DND-41 (cell line): Measurements from ENCODE around the gene GIPC2.

Experiments used
- ATAC-seq: fragments of 200-7000 bp; cut with Tn5 transposase; 3 replicates; pipeline ENCODE4 v1.9.1; 2021; ENCODE audit warnings: low read depth; ENCODE audit not compliant: insufficient read depth
- DNase-seq: peaks from one replicate; pipeline ENCODE4 v3.0.0-alpha.2; 2020
- H2AFZ ChIP-seq: 2 replicates; pipeline ENCODE4 v1.6.0; 2012; ENCODE audit warnings: low read depth, low read length
- H3K27ac ChIP-seq: 2 replicates; pipeline ENCODE4 v1.5.1; 2012; ENCODE audit warnings: low read length, inconsistent platforms
- H3K27me3 ChIP-seq: fragments of 200-600 bp; sonication (generic); 2 replicates; pipeline ENCODE4 v1.6.0; 2012; ENCODE audit warnings: low read length, mild to moderate bottlenecking, inconsistent platforms; ENCODE audit not compliant: insufficient read depth, poor library complexity
- H3K36me3 ChIP-seq: 2 replicates; pipeline ENCODE4 v1.5.1; 2012; ENCODE audit warnings: low read length, inconsistent platforms; ENCODE audit not compliant: insufficient read depth
- H3K4me1 ChIP-seq: 2 replicates; pipeline ENCODE4 v1.5.1; 2012; ENCODE audit warnings: mild to moderate bottlenecking, low read length; ENCODE audit not compliant: insufficient read depth
- H3K4me2 ChIP-seq: 2 replicates; pipeline ENCODE4 v1.6.0; 2012; ENCODE audit warnings: mild to moderate bottlenecking, moderate library complexity, low read length, inconsistent platforms; ENCODE audit not compliant: insufficient read depth
- H3K4me3 ChIP-seq, 2 experiments: fragments of 200-600 bp in 1 of 2; shearing (Covaris generic) in 1 of 2; 2 replicates each; pipeline ENCODE4 v1.5.1; 2012 to 2016; ENCODE audit warnings: inconsistent platforms in 2 of 2, low read length in 2 of 2, mild to moderate bottlenecking in 2 of 2, low read depth in 1 of 2, moderate library complexity in 1 of 2
- H3K79me2 ChIP-seq: 2 replicates; pipeline ENCODE4 v1.6.0; 2012; ENCODE audit warnings: low read length, inconsistent platforms; ENCODE audit not compliant: insufficient read depth
- H3K9ac ChIP-seq: 2 replicates; pipeline ENCODE4 v1.6.0; 2012; ENCODE audit warnings: low read depth, mild to moderate bottlenecking, inconsistent platforms, low read length, moderate library complexity
- H3K9me3 ChIP-seq: 2 replicates; pipeline ENCODE4 v1.5.1; 2012; ENCODE audit warnings: low read length, moderate library complexity, mild to moderate bottlenecking, inconsistent platforms; ENCODE audit not compliant: insufficient read depth, severe bottlenecking
- H4K20me1 ChIP-seq: 2 replicates; pipeline ENCODE4 v1.6.0; 2012; ENCODE audit warnings: low read length; ENCODE audit not compliant: insufficient read depth
- CTCF ChIP-seq: IDR thresholded peaks from 2 replicates; pipeline ENCODE4 v1.5.1; 2012; ENCODE audit warnings: borderline replicate concordance, low read length, moderate library complexity, mild to moderate bottlenecking; ENCODE audit not compliant: poor library complexity, severe bottlenecking; ENCODE audit errors: extremely low read depth
- EZH2 ChIP-seq: IDR thresholded peaks from 3 replicates; pipeline ENCODE4 v1.6.1; 2012; ENCODE audit warnings: borderline replicate concordance, low read depth, mild to moderate bottlenecking, moderate library complexity, low read length, inconsistent platforms; ENCODE audit not compliant: severe bottlenecking

Gene GIPC2

DNA sequence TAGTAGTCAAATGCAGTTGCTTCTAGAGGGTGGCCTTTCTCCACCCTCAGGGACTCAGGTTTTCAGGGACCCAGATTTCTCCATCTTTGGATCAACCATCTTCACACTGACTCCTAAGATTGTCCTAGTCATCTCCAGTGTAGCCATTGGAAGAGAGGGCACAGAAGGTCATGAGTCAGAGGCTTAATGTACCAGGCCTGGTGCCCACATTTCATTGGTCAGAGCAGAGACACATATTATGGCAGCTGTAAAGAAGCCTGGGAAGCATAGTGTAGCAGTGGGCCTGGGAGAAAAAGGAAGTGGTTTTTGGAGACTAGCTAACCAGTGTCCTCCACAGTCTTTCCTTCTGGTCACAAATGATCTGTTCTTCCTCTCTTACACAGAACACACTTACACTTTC, 122.5 kb downstream of the GIPC2 start:
- DNase-seq = no peak
- Histone ChIP-seq H3K4me2 (no peak overlapping the region), H3K27ac (no peak overlapping the region)

DNA sequence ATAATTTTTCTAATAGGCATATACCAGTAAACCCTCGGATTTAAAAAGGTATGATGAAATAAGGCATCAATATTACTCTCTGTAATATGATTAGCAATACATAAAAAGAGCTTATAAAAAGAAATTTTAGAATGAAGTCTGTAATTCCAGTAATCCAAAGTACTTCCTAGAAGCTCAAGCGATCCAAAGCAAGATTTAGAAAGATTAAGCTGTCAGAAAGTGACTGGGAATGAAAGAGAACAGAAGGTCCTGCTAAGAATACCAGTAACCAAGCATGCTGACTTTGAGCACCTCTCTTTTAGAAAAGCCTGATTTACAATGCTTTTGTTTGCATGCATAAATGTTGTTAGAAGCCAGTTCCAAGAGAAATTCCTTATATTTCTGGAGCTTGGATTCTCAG, 125.1 kb downstream of the GIPC2 start:
- Histone ChIP-seq H3K9me3 (no peaks in the 10 kb centered on the region), H3K27me3 (no peaks in the 10 kb centered on the region), H3K4me1 (no peaks in the 10 kb centered on the region), H3K9ac (no peak overlapping the region), H3K4me2 (no peak overlapping the region), H3K27ac (no peak overlapping the region), H3K4me3 (no peak overlapping the region), H4K20me1 (no peaks in the 10 kb centered on the region), H2AFZ (no peak overlapping the region), H3K79me2 (no peaks in the 10 kb centered on the region), H3K36me3 (no peaks in the 10 kb centered on the region)
- DNase-seq = no peak
- TF ChIP-seq EZH2 (no peak), CTCF (no peak)
- ATAC-seq = no peak

More for the DNA sequence above, 122.5 kb downstream of the GIPC2 start:
- Histone ChIP-seq H2AFZ (no peak overlapping the region), H3K4me3 (no peak overlapping the region), H3K4me1 (no peaks in the 10 kb centered on the region), H3K27me3 (no peaks in the 10 kb centered on the region), H4K20me1 (no peaks in the 10 kb centered on the region), H3K9me3 (no peaks in the 10 kb centered on the region), H3K9ac (no peak overlapping the region), H3K36me3 (no peaks in the 10 kb centered on the region), H3K79me2 (no peaks in the 10 kb centered on the region)
- no peak for TF ChIP-seq CTCF
- no peak for TF ChIP-seq EZH2
- no peak for ATAC-seq

DNA sequence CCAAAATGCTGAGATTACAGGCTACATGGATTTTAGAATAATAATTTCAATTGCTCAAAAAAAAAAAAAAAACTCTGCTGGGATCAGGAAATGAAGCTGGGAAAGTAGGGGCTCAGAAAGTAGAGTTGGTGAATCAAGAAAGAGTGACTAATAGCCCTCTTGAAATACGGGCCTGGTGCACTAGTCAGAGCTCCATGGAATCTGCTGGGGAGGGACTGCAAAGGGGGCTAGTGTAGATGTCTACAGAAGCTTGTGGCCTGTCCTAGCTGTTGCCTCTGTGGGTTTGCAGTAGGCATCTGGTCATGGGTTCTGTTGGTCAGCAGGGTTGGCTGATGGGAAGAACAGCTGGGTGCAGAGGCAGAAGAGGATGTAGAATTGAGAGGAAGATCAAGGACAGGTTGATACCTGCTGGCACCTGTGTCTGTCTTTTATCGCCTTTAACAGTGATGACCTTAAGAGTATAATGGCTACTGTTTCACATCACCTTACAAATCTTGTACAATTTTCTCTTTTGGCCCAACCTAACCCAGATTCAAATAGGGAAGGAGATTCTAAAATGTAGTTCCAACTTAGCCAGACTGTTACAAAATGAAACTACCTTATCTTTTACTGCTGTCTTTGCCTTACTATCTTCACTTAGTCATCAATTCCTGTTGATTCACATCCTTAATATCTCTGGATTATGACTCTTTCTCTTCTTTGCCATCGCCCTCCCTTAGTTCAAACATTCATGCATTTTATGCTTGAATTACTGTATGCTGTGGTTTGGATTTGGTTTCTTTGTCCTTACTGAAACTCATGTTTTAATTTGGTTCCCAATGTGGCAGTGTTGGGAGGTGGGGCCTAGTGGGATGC, 126.2 kb downstream of the GIPC2 start:
- Histone ChIP-seq H3K9ac (no peak overlapping the region), H3K4me1 (no peaks in the 10 kb centered on the region), H3K4me3 (no peak overlapping the region), H3K27ac (no peak overlapping the region), H3K79me2 (no peaks in the 10 kb centered on the region), H3K9me3 (no peaks in the 10 kb centered on the region), H3K27me3 (no peaks in the 10 kb centered on the region), H3K4me2 (no peak overlapping the region), H4K20me1 (no peaks in the 10 kb centered on the region), H3K36me3 (no peaks in the 10 kb centered on the region), H2AFZ (no peak overlapping the region)
- DNase-seq = no peak
- TF ChIP-seq CTCF (no peak), EZH2 (no peak)
- ATAC-seq = no peak
